Fibroblast of pulmonary artery (primary cell): Measurements from ENCODE around the gene RNF20.

Source experiments
- DNase-seq: peaks from one replicate; pipeline ENCODE4 v3.0.0-alpha.2; 2010; ENCODE audit warnings: low read depth
- H3K4me3 ChIP-seq: replicated peaks from 2 replicates; pipeline ENCODE4 v1.5.1; 2011; ENCODE audit warnings: low read depth, mild to moderate bottlenecking, control low read depth, low read length, moderate library complexity
- TF ChIP-seq, protein P1 (sequence below): IDR thresholded peaks from 2 replicates; pipeline ENCODE4 v1.5.1; 2011; ENCODE audit warnings: mild to moderate bottlenecking, control low read depth, low read length, inconsistent platforms; ENCODE audit errors: missing control alignments

Gene RNF20

GRCh38 chr9:101601904-101602765 lies 68.5 kb downstream of the RNF20 start:
- TF ChIP-seq, protein P1, sequence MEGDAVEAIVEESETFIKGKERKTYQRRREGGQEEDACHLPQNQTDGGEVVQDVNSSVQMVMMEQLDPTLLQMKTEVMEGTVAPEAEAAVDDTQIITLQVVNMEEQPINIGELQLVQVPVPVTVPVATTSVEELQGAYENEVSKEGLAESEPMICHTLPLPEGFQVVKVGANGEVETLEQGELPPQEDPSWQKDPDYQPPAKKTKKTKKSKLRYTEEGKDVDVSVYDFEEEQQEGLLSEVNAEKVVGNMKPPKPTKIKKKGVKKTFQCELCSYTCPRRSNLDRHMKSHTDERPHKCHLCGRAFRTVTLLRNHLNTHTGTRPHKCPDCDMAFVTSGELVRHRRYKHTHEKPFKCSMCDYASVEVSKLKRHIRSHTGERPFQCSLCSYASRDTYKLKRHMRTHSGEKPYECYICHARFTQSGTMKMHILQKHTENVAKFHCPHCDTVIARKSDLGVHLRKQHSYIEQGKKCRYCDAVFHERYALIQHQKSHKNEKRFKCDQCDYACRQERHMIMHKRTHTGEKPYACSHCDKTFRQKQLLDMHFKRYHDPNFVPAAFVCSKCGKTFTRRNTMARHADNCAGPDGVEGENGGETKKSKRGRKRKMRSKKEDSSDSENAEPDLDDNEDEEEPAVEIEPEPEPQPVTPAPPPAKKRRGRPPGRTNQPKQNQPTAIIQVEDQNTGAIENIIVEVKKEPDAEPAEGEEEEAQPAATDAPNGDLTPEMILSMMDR: peak; percentile 75
- H3K4me3 ChIP-seq: no peak overlapping the region
- DNase-seq: peak; percentile 63

DNA sequence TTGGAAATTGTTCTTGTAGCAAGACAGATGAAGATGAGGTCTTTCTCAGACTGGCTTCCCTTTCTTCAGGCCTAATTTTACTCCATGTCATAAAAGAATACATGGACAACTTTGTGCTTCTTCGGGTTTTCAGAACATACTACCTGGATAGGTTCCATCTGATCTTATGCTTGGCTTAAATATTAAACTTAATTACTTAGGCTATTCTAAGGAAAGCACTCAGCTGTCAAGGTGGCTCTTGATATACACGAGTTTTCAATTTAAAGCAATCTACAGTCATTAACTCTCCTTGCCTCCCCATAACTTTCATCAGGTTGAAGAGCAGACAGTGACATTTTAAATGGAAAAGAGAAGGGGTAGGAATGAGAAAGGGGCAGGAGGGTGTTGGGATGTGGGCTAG lies 70.6 kb downstream of the RNF20 start:
- DNase-seq: no peak
- TF ChIP-seq, protein P1: no peak
- H3K4me3 ChIP-seq: no peak overlapping the region

- H3K4me3 ChIP-seq: no peak overlapping the region
- TF ChIP-seq, protein P1: no peak
- no peak for DNase-seq
Observed at GRCh38 chr9:101605547-101605946, 71.9 kb downstream of the RNF20 start.
